PC-9 (cell line): ENCODE measurements around the gene NAA50.

Experiments
- CTCF ChIP-seq: fragments of 200-600 bp; sonication (generic); conservative IDR thresholded peaks from 2 replicates; pipeline ENCODE4 v1.6.1; 2017; ENCODE audit warnings: mixed run types, antibody characterized with exemption, mild to moderate bottlenecking, moderate library complexity
- EZH2 ChIP-seq: fragments of 200-600 bp; sonication (generic); IDR thresholded peaks from 2 replicates; pipeline ENCODE4 v1.8.0; 2017; ENCODE audit warnings: antibody characterized with exemption, low read depth

- TF ChIP-seq CTCF (no peak), EZH2 (no peak)
These were observed 48.5 kb downstream of the NAA50 start for GRCh38 chr3:113697500-113698090.
